Middle frontal gyrus (tissue), 1 donor: Measurements from ENCODE around the gene HOXB8.

Source experiments
- DNase-seq: peaks from one replicate; pipeline ENCODE4 v3.0.0-alpha.2; 2015; ENCODE audit warnings: low spot score; ENCODE audit errors: extremely low spot score

HOXB8 gene

GRCh38 chr17:48610282-48611211 lies 4.5 kb downstream of the HOXB8 start, which contains the start of gene HOXB7:
Gene HOXB7, minus strand, starts transcription at chr17:48611017. Its CDS starts 99 bp downstream, at chr17:48610918.
- DNase-seq = no peak

GRCh38 chr17:48609759-48610281 lies 5.3 kb downstream of the HOXB8 start:
- no peak for DNase-seq

GRCh38 chr17:48609033-48609432 lies 6.1 kb downstream of the HOXB8 start:
- DNase-seq = no peak

- no peak for DNase-seq
Measured at GRCh38 chr17:48608494-48608834, 6.6 kb downstream of the HOXB8 start.

- no peak for DNase-seq
Measured at GRCh38 chr17:48606892-48607614, 8.0 kb downstream of the HOXB8 start.

- no peak for DNase-seq
Measured at GRCh38 chr17:48605991-48606891, 8.9 kb downstream of the HOXB8 start.

GRCh38 chr17:48605409-48605919 lies 9.6 kb downstream of the HOXB8 start:
- DNase-seq = no peak

GRCh38 chr17:48604770-48605329 lies 10.2 kb downstream of the HOXB8 start, which contains the start of gene HOXB6:
Gene HOXB6, minus strand, starts transcription at chr17:48604986. Its CDS starts 6,836 bp downstream, at chr17:48598150.
- no peak for DNase-seq

- DNase-seq = no peak
Measured at GRCh38 chr17:48603959-48604769, 10.9 kb downstream of the HOXB8 start.

- DNase-seq = no peak
Measured at GRCh38 chr17:48601539-48602425, 13.3 kb downstream of the HOXB8 start.

- no peak for DNase-seq
Measured at GRCh38 chr17:48601207-48601538, 13.9 kb downstream of the HOXB8 start.

GRCh38 chr17:48600244-48601098 lies 14.6 kb downstream of the HOXB8 start:
- DNase-seq = no peak

GRCh38 chr17:48599354-48599753 lies 15.7 kb downstream of the HOXB8 start:
- no peak for DNase-seq

GRCh38 chr17:48598736-48599135 lies 16.4 kb downstream of the HOXB8 start:
- no peak for DNase-seq

GRCh38 chr17:48597778-48598631 lies 17.1 kb downstream of the HOXB8 start:
- DNase-seq = no peak

- no peak for DNase-seq
Measured at GRCh38 chr17:48597528-48597777, 17.6 kb downstream of the HOXB8 start.
